ENCODE data around the gene MMD. TPM values are rescaled to one million over a fixed set of nuclear protein-coding genes. Genes with fewer than 3 reads are reported as not detected.
"Not testable (repeated sequence)": the region's sequence is repeated elsewhere in the genome, so short reads cannot be mapped to it uniquely, and the experiment has no call there.

MMD gene
- total RNA-seq, 1 experiment from 2014 or later = 40.8 TPM

DNA sequence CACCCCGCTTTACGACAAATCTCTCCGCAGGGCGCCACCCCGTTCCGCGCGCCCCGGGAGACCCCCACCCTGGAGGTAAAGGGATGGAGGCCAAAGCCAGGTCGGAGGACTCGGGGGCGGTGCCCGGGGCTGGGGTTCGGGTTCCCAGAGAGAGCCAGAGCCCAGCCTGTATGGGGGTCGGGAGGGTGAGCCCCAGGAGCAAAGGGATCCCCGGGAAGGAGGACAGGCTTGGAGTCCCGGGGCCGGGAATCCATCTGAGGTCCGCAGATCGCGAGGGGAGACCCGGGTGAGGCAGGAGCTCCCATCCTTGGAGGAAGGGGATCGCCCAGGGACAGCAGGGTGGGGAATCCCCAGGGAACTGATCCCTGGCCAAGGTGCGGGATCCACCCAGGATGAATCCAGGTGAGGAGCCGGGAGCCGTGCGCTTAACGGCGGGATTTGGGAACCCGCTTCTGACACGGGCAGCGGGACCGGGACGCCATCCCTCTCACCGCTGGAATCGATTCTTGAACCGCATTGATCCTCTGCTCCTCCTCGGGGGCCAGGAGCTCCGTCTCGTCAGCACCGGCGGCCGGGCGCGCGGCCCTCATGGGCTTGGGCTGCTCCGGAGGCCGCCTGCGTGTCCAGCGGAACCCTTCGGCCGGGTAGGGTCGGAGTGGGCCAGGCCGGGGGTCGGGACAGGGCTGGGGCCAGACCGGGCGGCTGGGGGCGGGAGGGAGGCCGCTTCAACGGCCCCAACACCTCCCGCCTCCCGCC lies at the start of gene MMD (continued):
- TF ChIP-seq KAT7 (CRISPR knock-in tag; IDR thresholded peaks at IDR 0.05; ENCODE audit: borderline replicate concordance) = no peak

DNA sequence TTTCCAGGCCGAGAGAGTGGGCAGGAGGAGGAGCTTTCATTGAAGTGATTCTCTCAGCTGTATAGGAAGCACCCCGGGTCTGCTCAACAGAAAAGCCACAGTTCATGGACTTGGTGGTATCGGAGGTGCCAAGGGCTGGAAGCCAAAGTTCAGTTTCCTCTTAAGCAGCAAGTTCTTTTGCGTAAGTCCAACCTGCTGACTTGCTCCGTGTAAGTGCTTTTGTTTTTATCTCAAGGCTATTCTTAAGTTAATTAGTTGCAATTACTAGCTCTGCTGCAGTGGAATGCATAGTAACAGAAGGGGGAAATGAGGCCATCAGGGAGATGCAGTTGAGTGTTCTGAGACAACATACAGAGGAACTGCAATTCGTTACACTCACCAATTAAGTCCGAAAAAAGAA lies 45.0 kb upstream of the MMD start:
- POLR2A ChIA-PET = no interaction called here
- DNase-seq (ENCODE audit: low spot score) (no peak), ATAC-seq (peak; percentile 93)
- Mint-ChIP-seq H3K27ac (peak overlapping the region; percentile 76), H3K27me3 (ENCODE audit: low read depth) (peaks cover 5% of the 10 kb centered on the region; the same call in 1 of the 2 replicates), H3K36me3 (peaks cover 20% of the 10 kb centered on the region), H3K9me3 (peaks cover 19% of the 10 kb centered on the region), H3K4me3 (peak overlapping the region; percentile 3; the same call in 1 of the 2 replicates), H3K4me1 (peaks cover 25% of the 10 kb centered on the region)
- TF ChIP-seq FOXK1 (CRISPR knock-in tag; IDR thresholded peaks at IDR 0.05) (peak; percentile 34; the same call in 1 of the 2 replicates), ZNF121 (CRISPR knock-in tag; IDR thresholded peaks at IDR 0.05) (peak; percentile 67; the same call in 1 of the 2 replicates)
- TF ChIP-seq, protein P1, sequence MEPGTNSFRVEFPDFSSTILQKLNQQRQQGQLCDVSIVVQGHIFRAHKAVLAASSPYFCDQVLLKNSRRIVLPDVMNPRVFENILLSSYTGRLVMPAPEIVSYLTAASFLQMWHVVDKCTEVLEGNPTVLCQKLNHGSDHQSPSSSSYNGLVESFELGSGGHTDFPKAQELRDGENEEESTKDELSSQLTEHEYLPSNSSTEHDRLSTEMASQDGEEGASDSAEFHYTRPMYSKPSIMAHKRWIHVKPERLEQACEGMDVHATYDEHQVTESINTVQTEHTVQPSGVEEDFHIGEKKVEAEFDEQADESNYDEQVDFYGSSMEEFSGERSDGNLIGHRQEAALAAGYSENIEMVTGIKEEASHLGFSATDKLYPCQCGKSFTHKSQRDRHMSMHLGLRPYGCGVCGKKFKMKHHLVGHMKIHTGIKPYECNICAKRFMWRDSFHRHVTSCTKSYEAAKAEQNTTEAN (CRISPR knock-in tag; IDR thresholded peaks at IDR 0.05) = no peak
- TF ChIP-seq, protein P2, sequence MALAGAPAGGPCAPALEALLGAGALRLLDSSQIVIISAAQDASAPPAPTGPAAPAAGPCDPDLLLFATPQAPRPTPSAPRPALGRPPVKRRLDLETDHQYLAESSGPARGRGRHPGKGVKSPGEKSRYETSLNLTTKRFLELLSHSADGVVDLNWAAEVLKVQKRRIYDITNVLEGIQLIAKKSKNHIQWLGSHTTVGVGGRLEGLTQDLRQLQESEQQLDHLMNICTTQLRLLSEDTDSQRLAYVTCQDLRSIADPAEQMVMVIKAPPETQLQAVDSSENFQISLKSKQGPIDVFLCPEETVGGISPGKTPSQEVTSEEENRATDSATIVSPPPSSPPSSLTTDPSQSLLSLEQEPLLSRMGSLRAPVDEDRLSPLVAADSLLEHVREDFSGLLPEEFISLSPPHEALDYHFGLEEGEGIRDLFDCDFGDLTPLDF (CRISPR knock-in tag; IDR thresholded peaks at IDR 0.05) = no peak
- CTCF ChIA-PET = no interaction called here

DNA sequence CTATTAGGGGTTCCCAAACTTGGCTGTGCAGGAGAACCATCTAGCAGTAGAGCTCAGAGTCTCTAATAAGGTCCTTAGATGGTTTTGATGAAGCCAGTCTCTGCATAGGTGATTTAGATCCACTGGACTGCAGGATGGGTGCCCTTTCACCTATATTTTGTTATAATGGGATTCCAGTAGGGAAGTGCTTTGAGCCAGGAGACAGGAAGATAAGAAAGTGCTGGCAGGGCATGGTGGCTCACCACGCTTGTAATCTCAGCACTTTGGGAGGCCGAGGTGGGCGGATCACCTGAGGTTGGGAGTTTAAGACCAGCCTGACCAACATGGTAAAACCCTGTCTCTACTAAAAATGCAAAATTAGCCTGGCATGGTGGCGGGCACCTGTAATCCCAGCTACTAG lies 44.1 kb upstream of the MMD start:
- Mint-ChIP-seq H3K9me3 (peaks cover 19% of the 10 kb centered on the region), H3K4me1 (peaks cover 25% of the 10 kb centered on the region), H3K36me3 (peaks cover 20% of the 10 kb centered on the region)
- H3K4me3 Mint-ChIP-seq; ATAC-seq; H3K27ac Mint-ChIP-seq; H3K27me3 Mint-ChIP-seq (ENCODE audit: low read depth); POLR2A ChIA-PET; DNase-seq (ENCODE audit: low spot score); CTCF ChIA-PET: not testable (repeated sequence)

DNA sequence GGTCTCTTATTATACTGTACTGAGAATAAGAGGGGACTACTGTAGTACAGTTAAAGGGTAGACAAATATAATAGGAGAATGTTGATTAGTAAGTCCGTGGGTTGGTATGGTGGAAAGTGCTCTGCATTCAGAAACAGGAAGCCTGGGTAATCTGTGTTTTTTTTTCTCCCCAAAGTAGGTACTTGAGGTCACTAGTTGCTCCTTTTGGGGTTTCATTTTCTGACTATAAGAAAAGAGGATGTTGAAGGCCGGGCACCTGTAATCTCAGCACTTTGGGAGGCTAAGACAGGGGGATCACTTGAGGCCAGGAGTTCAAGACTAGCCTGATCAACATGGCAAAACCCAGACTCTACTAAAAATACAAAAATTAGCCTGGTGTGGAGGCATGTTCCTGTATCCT lies 42.0 kb upstream of the MMD start:
- Mint-ChIP-seq H3K27me3 (ENCODE audit: low read depth) (peaks cover 1% of the 10 kb centered on the region; the same call in 1 of the 2 replicates), H3K4me1 (peaks cover 32% of the 10 kb centered on the region), H3K36me3 (peaks cover 11% of the 10 kb centered on the region), H3K27ac (no peak overlapping the region), H3K9me3 (peaks cover 11% of the 10 kb centered on the region), H3K4me3 (no peak overlapping the region)
- POLR2A ChIA-PET = no interaction called here
- ATAC-seq (no peak), DNase-seq (ENCODE audit: low spot score) (no peak)
- TF ChIP-seq ETV6 (CRISPR knock-in tag; IDR thresholded peaks at IDR 0.05) (no peak), FOXK1 (CRISPR knock-in tag; IDR thresholded peaks at IDR 0.05) (no peak), ESRRA (CRISPR knock-in tag; IDR thresholded peaks at IDR 0.05; ENCODE audit: borderline replicate concordance) (no peak)
- TF ChIP-seq, protein P3, sequence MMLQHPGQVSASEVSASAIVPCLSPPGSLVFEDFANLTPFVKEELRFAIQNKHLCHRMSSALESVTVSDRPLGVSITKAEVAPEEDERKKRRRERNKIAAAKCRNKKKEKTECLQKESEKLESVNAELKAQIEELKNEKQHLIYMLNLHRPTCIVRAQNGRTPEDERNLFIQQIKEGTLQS (CRISPR knock-in tag; conservative IDR thresholded peaks at IDR 0.05) = no peak
- TF ChIP-seq, protein P4, sequence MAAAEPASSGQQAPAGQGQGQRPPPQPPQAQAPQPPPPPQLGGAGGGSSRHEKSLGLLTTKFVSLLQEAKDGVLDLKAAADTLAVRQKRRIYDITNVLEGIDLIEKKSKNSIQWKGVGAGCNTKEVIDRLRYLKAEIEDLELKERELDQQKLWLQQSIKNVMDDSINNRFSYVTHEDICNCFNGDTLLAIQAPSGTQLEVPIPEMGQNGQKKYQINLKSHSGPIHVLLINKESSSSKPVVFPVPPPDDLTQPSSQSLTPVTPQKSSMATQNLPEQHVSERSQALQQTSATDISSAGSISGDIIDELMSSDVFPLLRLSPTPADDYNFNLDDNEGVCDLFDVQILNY (CRISPR knock-in tag; IDR thresholded peaks at IDR 0.05) = no peak
- TF ChIP-seq, protein P5, sequence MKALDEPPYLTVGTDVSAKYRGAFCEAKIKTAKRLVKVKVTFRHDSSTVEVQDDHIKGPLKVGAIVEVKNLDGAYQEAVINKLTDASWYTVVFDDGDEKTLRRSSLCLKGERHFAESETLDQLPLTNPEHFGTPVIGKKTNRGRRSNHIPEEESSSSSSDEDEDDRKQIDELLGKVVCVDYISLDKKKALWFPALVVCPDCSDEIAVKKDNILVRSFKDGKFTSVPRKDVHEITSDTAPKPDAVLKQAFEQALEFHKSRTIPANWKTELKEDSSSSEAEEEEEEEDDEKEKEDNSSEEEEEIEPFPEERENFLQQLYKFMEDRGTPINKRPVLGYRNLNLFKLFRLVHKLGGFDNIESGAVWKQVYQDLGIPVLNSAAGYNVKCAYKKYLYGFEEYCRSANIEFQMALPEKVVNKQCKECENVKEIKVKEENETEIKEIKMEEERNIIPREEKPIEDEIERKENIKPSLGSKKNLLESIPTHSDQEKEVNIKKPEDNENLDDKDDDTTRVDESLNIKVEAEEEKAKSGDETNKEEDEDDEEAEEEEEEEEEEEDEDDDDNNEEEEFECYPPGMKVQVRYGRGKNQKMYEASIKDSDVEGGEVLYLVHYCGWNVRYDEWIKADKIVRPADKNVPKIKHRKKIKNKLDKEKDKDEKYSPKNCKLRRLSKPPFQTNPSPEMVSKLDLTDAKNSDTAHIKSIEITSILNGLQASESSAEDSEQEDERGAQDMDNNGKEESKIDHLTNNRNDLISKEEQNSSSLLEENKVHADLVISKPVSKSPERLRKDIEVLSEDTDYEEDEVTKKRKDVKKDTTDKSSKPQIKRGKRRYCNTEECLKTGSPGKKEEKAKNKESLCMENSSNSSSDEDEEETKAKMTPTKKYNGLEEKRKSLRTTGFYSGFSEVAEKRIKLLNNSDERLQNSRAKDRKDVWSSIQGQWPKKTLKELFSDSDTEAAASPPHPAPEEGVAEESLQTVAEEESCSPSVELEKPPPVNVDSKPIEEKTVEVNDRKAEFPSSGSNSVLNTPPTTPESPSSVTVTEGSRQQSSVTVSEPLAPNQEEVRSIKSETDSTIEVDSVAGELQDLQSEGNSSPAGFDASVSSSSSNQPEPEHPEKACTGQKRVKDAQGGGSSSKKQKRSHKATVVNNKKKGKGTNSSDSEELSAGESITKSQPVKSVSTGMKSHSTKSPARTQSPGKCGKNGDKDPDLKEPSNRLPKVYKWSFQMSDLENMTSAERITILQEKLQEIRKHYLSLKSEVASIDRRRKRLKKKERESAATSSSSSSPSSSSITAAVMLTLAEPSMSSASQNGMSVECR (CRISPR knock-in tag; IDR thresholded peaks at IDR 0.05; ENCODE audit: borderline replicate concordance) = no peak
- CTCF ChIA-PET = no interaction called here
